Measurements from ENCODE around the gene SYNPO2. TPM values are rescaled to one million over a fixed set of nuclear protein-coding genes. Genes with fewer than 3 reads are reported as not detected.

SYNPO2 gene
- total and polyA plus RNA-seq, 2 donors (not counting 1 experiment from before 2014, with no cell fraction given) = 0.03 to 0.20 TPM

DNA sequence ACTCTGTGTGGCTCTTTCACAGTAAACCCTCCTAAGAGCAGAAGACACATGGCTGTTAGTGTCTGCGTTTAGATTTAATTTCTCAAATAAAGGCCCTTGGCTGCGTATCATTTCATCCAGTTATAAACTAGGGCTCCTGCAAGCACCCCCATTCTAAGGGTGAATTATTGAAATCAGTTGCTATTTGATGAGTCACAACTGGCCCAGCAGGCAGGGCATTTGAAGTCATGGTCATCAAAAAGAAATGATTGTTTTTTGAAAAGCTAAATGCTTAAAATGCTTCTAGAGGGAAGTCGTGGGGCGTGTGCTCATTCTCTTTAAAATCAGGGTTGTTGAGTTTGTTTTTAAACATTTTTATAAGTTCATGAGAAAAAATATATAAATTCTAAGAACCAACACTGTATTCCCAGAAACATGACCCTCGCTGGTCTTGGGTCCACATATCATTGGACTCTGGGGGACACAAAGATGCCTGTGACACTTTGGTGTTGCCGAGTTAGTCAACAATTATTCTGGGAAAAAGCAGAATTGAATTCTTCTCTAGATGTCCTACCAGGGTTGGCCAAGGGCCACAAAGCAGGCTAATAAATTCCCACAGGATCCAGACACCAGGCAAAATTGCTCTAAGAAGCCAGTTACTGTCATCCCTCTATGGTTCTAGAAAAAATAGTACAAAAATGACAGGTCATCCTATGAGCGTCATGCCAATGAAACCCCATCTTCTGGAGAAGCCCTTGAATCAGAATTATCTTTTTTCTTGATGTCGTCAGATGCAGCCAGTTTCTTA lies 147.5 kb downstream of the SYNPO2 start:
- DNase-seq (no peak), ATAC-seq (ENCODE audit: low read depth) (no peak)
- Histone ChIP-seq H2AFZ (ENCODE audit: insufficient read depth, low read depth, low read length, poor library complexity, severe bottlenecking) (no peak overlapping the region), H3K27ac (ENCODE audit: low read length in 2 of 2) (no peak overlapping the region), H3K27me3 (replicated peaks in 1 of 4; ENCODE audit: control extremely low read depth in 1 of 4, control insufficient read depth in 3 of 4, insufficient read depth in 4 of 4, low read length in 3 of 4) (no peaks in the 10 kb centered on the region), H3K9ac (ENCODE audit: low read length) (no peak overlapping the region), H3K79me2 (ENCODE audit: control insufficient read depth, insufficient read depth, low read length) (no peaks in the 10 kb centered on the region), H3K36me3 (replicated peaks in 1 of 2; ENCODE audit: control extremely low read depth in 1 of 2, control insufficient read depth in 1 of 2, extremely low read depth in 1 of 2, insufficient read depth in 2 of 2, low read length in 1 of 2) (no peaks in the 10 kb centered on the region), H4K20me1 (ENCODE audit: control insufficient read depth, insufficient read depth, low read length, poor library complexity, severe bottlenecking) (no peaks in the 10 kb centered on the region), H3K4me3 (ENCODE audit: control extremely low read depth in 1 of 5, extremely low read depth in 1 of 5, insufficient read depth in 1 of 5, low read depth in 2 of 5, low read length in 4 of 5) (no peak overlapping the region), H3K4me2 (replicated peaks; ENCODE audit: low read depth, low read length, poor library complexity, severe bottlenecking) (no peak overlapping the region), H3K4me1 (ENCODE audit: control insufficient read depth in 2 of 2, insufficient read depth in 2 of 2, low read length in 2 of 2) (no peaks in the 10 kb centered on the region), H3K9me3 (ENCODE audit: control extremely low read depth in 1 of 3, control insufficient read depth in 2 of 3, insufficient read depth in 1 of 3, low read length in 2 of 3) (no peaks in the 10 kb centered on the region)
- H3K9me3 Mint-ChIP-seq (ENCODE audit: insufficient read depth) = no peaks in the 10 kb centered on the region
- H3K4me1 Mint-ChIP-seq = no peaks in the 10 kb centered on the region
- ChIA-PET CTCF (no interaction called here), POLR2A (no interaction called here)
- TF ChIP-seq, protein P1, sequence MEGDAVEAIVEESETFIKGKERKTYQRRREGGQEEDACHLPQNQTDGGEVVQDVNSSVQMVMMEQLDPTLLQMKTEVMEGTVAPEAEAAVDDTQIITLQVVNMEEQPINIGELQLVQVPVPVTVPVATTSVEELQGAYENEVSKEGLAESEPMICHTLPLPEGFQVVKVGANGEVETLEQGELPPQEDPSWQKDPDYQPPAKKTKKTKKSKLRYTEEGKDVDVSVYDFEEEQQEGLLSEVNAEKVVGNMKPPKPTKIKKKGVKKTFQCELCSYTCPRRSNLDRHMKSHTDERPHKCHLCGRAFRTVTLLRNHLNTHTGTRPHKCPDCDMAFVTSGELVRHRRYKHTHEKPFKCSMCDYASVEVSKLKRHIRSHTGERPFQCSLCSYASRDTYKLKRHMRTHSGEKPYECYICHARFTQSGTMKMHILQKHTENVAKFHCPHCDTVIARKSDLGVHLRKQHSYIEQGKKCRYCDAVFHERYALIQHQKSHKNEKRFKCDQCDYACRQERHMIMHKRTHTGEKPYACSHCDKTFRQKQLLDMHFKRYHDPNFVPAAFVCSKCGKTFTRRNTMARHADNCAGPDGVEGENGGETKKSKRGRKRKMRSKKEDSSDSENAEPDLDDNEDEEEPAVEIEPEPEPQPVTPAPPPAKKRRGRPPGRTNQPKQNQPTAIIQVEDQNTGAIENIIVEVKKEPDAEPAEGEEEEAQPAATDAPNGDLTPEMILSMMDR (IDR thresholded peaks at IDR 0.05) = no peak
- TF ChIP-seq EZH2 (IDR thresholded peaks at IDR 0.05; ENCODE audit: borderline replicate concordance, insufficient read depth, low read depth, low read length, poor library complexity, severe bottlenecking) = no peak
- intact Hi-C loops (cut with micrococcal nuclease) = no loop called here
- 67% methylated on average over 1 of the region's 8 CpGs for WGBS (ENCODE audit: insufficient coverage)
- H3K4me3 Mint-ChIP-seq = no peak overlapping the region
- H3K27ac Mint-ChIP-seq = no peak overlapping the region
- peaks cover under 1% of the 10 kb centered on the region for H3K27me3 Mint-ChIP-seq

DNA sequence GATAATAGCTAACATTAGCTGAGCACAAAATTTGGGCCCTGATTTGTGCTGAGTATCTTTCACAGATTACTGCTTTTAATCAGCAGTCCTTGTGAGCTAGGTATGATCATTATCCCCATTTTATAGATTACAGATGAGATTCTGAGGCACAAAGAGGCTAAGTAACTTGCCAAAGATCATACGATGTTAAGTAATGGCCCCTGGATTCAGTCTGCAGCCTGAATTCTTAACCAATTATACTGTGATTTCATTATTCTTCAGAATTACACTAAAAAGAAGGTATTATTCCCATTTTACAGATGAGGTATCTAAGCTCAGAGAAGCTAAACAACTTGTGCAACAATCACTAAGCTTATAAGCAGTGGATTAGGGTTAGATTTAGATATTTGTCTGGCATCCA lies 149.1 kb downstream of the SYNPO2 start:
- no peaks in the 10 kb centered on the region for H4K20me1 ChIP-seq (ENCODE audit: control insufficient read depth, insufficient read depth, low read length, poor library complexity, severe bottlenecking)
- H3K36me3 ChIP-seq (replicated peaks in 1 of 2; ENCODE audit: control extremely low read depth in 1 of 2, control insufficient read depth in 1 of 2, extremely low read depth in 1 of 2, insufficient read depth in 2 of 2, low read length in 1 of 2) = no peaks in the 10 kb centered on the region
- no peak overlapping the region for H3K4me2 ChIP-seq (replicated peaks; ENCODE audit: low read depth, low read length, poor library complexity, severe bottlenecking)
- ChIA-PET CTCF (interaction anchor here (1.6 kb wide), 1 partner anchor 49 kb away, joined by 5 read pairs; no protein-coding TSS in a partner anchor), POLR2A (no interaction called here)
- Mint-ChIP-seq H3K9me3 (ENCODE audit: insufficient read depth) (no peaks in the 10 kb centered on the region), H3K27ac (no peak overlapping the region), H3K27me3 (no peaks in the 10 kb centered on the region), H3K4me3 (no peak overlapping the region), H3K4me1 (peaks cover 6% of the 10 kb centered on the region)
- no peaks in the 10 kb centered on the region for H3K79me2 ChIP-seq (ENCODE audit: control insufficient read depth, insufficient read depth, low read length)
- no peak overlapping the region for H3K9ac ChIP-seq (ENCODE audit: low read length)
- H3K27me3 ChIP-seq (replicated peaks in 1 of 4; ENCODE audit: control extremely low read depth in 1 of 4, control insufficient read depth in 3 of 4, insufficient read depth in 4 of 4, low read length in 3 of 4) = no peaks in the 10 kb centered on the region
- H3K4me3 ChIP-seq (ENCODE audit: control extremely low read depth in 1 of 5, extremely low read depth in 1 of 5, insufficient read depth in 1 of 5, low read depth in 2 of 5, low read length in 4 of 5) = no peak overlapping the region
- intact Hi-C loops (cut with micrococcal nuclease) = no loop called here
- TF ChIP-seq, protein P1 (IDR thresholded peaks at IDR 0.05) = no peak
- no peak for TF ChIP-seq EZH2 (IDR thresholded peaks at IDR 0.05; ENCODE audit: borderline replicate concordance, insufficient read depth, low read depth, low read length, poor library complexity, severe bottlenecking)
- DNase-seq = no peak
- no peaks in the 10 kb centered on the region for H3K9me3 ChIP-seq (ENCODE audit: control extremely low read depth in 1 of 3, control insufficient read depth in 2 of 3, insufficient read depth in 1 of 3, low read length in 2 of 3)
- no CpG with 5 or more reads among the region's 1 CpG for WGBS (ENCODE audit: insufficient coverage)
- H3K4me1 ChIP-seq (ENCODE audit: control insufficient read depth in 2 of 2, insufficient read depth in 2 of 2, low read length in 2 of 2) = peaks cover 0 to 4% of the 10 kb centered on the region in 2 donors
- ATAC-seq (ENCODE audit: low read depth) = no peak
- H2AFZ ChIP-seq (ENCODE audit: insufficient read depth, low read depth, low read length, poor library complexity, severe bottlenecking) = no peak overlapping the region
- H3K27ac ChIP-seq (ENCODE audit: low read length in 2 of 2) = no peak overlapping the region

Measured in B cell (primary cell).